GM19193 (cell line): ENCODE data around the gene MMP11.

Source experiments
- POLR2A ChIP-seq: IDR thresholded peaks from 4 replicates; pipeline ENCODE4 v1.6.1; 2011; ENCODE audit not compliant: insufficient read depth, insufficient read length; ENCODE audit errors: extremely low read depth

The MMP11 gene

DNA sequence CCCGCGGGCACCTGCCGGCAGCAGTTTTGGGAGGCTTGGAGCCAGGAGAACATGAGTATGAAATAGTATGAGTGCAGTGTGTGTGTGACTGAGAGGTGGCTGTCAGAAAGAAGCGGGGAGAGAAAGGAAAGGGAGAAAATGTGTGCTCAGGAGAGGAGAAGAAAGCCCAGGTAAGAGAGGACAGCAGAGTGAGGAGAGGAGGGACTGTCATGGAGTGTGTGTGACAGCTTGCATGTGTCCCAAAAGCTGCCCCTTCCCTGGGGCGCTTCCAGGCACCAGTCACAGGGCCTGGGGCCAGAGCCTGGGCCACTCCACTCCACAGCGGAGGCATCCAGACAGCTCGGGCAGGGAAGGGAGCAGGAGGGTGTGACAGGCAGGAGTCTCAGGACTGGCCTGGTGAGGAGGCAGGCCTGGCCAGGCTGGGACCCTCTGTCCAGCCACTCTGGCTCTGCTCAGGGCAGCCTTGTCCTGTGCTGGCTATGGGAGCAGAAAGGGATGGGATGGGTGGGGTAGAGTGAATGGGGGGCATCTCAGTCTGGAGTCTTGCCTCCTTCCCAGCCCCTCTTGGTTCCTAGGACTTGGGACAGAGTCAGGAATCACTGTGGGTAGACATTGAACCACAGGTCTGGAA lies 949 bp downstream of the MMP11 start:
- no peak for TF ChIP-seq POLR2A

DNA sequence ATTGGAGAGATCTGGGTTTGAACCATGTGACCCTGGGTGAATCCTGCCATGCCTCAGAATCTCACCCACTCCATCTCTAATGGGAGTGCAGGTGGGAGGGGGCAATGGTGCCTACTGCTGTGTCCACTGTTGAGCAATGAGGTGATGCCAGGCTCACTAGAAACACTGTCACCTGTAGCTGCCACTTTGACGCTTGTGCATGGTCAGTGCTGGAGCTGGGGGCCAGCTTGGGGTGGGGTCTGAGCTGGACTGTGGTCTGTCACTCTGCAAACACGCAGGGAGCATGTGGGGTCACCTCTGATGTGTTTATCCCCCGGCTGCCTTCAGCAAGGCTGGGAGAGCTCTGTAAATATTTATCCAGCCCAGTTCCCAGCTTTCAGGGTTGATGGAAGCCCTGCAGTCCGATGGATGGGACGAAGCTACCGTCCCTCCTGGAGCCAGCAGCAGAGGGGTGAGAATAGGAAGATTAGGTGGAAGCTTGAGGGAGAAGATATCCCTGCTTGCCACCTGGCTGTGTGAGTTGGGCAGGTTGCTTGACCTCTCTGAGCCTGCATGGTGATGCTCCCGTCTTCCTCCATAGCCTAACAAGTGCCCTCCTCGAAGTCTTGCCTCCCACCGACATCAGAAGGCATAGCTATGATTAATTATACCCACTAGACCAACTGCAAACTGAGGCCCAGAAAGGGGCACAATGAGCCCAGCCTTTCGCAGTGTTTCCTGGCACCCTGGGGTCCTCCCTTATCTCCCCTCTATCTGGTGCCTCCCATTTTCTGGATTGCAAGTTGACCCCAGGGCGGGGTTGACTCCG lies 1.7 kb downstream of the MMP11 start:
- TF ChIP-seq POLR2A: no peak

DNA sequence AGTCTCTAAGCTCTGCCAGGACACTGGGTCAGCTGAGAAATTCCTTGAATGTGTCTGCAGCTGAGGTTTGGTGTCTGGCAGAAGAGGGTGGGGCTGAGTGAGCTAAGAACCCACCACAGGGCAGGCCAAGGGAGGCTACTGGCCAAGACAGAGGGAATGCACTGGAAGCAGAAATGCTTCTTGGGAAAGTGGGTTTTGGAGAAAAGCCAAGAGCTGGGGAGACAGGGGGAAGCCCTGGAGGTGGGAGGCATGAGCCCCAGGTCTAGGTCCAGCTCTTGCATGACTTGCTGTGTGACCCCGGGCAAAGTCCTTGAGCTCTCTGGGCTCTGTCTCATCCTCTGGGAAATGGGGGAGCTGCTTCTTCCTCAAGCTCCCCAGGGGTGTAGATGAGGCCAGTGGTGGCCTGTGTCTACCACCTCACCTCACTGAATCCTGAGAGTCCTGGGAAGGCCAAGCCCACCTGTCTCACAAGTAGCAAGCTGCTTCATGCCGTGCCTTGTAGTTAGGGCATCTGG lies 2.3 kb downstream of the MMP11 start:
- TF ChIP-seq POLR2A: no peak

DNA sequence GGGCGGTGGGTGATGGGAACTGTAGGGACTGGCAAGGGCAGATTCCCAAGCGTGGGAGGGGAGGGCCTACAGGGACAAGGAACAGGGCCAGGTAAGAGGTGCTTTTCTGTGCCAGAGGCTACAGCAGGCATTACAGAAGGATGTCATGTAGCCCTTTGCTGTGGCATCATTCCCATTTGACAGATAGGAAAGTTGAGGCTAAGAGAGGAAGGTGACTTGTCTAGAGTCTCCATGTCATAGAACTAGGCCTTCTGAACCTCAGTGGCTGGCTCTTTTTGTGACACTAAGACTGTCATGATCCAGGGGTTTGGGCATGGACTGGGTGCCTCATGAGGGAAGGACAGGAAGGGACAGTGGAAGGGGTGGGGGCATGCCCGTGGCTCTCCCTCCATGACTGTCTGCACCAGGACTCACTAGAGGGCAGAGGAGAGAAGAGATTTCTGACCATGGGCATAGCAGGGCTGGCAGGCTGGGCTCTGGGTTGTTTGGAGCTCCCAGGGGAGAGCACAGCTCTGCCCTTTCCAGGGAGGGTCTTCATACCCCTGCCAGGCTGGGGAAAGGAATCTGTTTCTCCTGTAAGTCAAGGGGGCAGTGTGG lies 3.2 kb downstream of the MMP11 start:
- TF ChIP-seq POLR2A: no peak

DNA sequence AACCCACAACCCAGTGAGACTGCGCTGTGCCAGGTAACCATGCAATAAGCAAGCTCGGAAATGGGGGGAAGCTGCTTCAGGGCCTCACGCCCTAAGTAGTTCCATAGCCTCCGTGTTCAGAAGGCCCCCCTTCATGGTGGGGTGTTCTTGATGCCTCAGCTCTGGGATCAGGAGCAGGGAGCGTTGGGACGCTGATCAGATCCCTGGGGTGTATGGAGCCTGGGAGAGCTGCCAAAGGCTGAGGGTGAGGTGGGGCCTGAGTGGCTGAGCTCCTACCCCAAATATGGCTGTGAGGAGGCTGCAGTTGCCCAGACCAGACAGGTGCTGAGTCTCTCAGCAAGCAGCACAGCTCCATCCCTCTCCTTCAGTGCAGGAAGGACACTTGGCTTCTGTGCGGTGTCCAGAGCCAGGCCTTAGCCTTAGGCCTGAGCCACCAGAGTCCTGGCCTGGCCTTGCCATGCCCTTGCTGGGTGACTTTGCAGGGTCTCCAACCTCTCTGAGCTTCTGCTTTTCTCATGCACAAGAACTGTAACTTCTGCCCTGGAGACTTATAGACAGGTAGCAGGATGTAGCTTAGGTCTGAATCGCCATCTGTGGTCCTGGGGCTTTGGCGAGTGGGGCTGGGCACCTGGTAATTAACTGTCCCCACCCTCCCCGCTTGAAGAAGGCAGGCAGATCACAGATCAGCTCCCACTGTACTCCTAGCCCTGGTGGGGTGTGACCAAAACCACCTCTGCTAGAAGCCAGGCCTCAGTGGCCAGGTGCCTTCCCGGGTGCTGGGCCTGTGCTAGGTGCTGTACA lies 5.3 kb downstream of the MMP11 start:
- no peak for TF ChIP-seq POLR2A

DNA sequence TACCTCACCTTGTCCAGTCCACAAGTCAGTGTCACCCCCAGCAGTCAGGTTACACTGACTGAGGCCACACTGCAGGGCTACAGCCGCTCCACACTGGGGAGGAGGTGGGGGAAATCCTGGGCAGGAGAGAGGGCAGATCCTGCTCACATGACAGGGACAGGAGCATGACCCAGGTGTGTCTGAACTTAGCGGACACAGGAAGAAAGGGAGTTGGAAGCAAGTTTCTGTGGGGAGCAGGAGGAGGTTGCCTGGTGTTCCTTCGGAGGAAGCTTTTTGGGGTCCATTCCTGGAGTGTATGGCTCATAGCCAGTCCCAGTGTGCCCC lies 5.9 kb downstream of the MMP11 start:
- TF ChIP-seq POLR2A: no peak

DNA sequence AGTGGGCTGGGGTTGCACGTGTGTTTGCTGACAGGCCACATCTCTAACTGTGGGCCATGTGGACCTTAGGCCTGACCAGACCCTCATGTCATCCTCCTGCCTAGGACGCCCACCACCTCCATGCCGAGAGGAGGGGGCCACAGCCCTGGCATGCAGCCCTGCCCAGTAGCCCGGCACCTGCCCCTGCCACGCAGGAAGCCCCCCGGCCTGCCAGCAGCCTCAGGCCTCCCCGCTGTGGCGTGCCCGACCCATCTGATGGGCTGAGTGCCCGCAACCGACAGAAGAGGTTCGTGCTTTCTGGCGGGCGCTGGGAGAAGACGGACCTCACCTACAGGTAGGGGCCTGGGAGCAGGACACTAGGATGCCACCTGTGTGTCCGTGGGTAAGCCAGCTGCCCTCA lies 6.4 kb downstream of the MMP11 start:
- TF ChIP-seq POLR2A: no peak

DNA sequence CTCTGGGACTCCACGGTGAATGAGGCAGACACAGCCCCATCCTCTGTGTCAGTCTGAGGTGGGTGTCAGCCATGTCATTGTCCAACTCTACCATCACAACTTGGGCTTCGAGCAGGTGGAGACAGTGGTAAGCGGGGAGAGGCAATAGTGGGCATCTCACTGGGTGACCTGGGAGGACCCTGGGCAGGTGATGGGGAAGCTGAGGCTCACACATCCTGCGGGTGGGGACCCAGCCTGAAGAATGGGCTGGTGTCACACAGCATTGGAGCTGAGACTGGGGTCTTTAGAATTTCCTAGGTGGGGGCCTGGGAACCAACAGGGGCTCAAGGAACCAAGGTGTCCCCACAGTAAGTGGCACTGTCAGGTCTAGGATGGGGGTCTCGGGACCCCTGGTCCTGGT lies 7.1 kb downstream of the MMP11 start:
- no peak for TF ChIP-seq POLR2A

DNA sequence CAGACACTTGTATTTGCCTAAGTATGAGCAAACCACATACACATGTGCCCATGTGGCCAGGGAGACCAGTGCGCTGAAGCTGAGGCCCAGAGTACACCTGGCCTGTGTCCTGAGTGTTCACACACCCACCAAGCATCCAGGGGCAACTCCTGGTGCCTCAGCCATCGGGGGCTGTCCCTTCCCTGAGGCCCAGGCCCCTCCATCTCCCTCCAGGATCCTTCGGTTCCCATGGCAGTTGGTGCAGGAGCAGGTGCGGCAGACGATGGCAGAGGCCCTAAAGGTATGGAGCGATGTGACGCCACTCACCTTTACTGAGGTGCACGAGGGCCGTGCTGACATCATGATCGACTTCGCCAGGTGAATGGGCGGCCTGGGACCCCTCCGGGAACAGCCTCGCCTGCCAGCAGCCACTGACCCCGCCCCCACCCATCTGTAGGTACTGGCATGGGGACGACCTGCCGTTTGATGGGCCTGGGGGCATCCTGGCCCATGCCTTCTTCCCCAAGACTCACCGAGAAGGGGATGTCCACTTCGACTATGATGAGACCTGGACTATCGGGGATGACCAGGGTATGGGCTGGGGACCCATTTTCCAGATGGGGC lies 7.6 kb downstream of the MMP11 start:
- no peak for TF ChIP-seq POLR2A

DNA sequence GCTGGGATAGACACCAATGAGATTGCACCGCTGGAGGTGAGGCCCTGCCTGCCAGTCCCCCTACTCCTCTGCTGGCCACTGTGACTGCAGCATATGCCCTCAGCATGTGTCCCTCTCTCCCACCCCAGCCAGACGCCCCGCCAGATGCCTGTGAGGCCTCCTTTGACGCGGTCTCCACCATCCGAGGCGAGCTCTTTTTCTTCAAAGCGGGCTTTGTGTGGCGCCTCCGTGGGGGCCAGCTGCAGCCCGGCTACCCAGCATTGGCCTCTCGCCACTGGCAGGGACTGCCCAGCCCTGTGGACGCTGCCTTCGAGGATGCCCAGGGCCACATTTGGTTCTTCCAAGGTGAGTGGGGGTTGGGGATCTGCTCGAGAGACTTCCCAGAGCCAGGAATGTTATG lies 8.4 kb downstream of the MMP11 start:
- no peak for TF ChIP-seq POLR2A

DNA sequence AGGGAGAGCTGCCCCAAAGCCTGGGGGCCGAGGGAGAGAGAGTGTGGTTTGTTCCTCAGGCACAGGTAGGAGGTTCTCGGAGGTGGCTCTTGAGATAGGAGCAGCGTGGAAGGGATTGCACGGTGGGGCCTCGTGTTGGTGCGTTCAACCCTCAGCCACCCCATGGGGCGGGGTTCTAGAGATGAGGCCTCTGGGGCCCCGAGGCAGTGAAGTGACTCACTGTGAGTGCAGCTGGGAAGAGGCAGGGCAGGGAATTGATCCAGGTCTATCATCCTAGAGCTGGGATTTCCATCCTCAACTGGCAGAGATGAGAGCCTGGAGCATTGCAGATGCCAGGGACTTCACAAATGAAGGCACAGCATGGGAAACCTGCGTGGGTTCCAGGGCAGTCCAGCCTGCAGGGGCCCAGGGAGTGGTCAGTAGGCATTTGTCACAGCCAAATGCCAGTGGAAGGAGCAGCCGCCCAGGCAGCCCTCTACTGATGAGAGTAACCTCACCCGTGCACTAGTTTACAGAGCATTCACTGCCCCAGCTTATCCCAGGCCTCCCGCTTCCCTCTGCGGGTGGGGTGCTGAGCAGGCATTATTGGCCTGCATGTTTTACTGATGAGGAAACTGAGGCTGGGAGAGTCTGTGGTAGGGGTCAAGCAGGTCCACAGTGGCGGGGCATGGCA lies 9.0 kb downstream of the MMP11 start:
- TF ChIP-seq POLR2A: no peak

DNA sequence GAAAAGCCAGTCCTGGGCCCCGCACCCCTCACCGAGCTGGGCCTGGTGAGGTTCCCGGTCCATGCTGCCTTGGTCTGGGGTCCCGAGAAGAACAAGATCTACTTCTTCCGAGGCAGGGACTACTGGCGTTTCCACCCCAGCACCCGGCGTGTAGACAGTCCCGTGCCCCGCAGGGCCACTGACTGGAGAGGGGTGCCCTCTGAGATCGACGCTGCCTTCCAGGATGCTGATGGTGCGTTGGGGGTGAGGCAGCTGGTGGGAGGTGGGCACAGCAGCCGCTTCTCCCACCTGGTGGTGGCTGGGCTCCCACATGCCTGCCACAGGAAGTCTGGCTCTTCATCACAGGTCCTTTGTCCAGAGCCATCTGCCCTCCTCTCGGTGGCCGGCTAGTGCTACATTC lies 9.6 kb downstream of the MMP11 start:
- no peak for TF ChIP-seq POLR2A

DNA sequence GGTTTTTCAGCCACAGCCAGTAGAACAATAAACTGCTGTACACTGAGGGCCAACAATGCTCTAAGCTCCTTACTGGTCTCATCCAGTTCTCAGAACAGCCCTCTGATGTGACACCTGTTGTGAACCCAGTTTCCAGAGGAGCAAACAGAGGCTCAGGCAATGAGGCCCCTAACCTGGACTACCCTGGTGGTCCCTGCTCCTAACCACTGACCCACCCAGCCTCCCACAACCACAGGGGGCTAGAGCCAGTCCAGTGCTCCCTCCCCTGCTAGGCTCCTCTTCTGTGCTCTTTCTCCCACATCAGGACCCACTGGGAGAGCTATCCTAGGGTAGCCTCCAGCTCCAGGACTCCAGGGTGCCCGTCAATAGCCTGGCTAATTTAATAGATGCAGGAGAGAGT lies 10.1 kb downstream of the MMP11 start:
- TF ChIP-seq POLR2A: no peak
